HK-2 (cell line): ENCODE results near the gene PADI4.

Source experiments
- DNase-seq: peaks from one replicate; pipeline ENCODE4 v3.0.0-alpha.2; 2018; ENCODE audit not compliant: unreplicated experiment

Gene PADI4

GRCh38 chr1:17348593-17349234, 40.7 kb downstream of the PADI4 start:
- DNase-seq: no peak

DNA sequence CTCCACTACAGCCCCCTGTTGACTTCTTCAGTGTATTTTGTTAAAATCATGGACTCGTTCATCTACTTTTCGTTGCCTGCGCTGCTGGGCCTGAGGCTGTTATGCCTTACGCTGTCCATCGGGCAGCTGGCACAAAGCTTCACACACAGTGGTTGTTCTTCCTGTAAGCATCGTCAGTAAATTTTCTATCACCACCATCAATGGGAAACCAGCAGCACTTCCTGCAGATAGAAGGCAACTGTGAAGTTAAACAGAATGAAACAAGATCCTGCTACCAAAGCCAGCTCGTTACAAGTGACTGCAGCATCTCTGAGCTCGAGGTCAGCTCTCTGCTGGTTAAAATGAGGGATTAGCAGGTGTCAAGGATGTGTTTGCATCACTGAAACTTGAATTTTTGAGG, 42.1 kb downstream of the PADI4 start:
- no peak for DNase-seq

- DNase-seq: no peak
Measured at GRCh38 chr1:17350928-17351446, 43.0 kb downstream of the PADI4 start.

GRCh38 chr1:17351598-17352324, 43.8 kb downstream of the PADI4 start:
- no peak for DNase-seq

GRCh38 chr1:17352419-17352909, 44.5 kb downstream of the PADI4 start:
- no peak for DNase-seq

- DNase-seq: no peak
Measured at GRCh38 chr1:17355898-17356297, 47.9 kb downstream of the PADI4 start.

DNA sequence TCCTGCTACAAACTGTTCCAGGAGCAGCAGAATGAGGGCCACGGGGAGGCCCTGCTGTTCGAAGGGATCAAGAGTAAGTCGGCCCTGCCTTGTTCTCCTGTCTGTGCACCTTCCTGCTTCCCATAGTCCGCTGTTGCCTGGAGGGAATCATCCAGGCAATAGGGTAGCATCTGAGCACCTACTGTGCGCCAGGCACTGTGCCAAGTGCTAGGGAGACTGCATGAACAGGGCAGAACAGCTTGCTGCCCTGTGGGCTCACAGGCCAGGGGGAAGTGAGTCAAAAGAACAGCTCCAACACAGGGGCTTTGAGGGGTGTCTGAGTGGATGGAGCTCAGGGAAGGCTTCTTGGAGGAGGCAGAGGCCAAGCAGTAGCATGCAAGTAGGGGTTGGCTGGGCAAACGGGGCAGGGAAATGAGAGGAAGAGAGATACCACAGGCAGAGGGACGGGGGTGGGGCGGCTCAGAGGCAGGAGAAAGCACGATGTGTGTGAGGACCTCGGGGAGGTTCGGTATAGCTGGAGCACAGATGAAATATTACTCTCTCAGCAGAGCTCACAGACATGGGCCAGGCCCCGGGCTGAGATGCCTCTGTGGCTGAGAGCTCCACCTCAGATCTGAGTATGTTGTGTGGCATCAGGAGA, 48.5 kb downstream of the PADI4 start:
- no peak for DNase-seq

DNA sequence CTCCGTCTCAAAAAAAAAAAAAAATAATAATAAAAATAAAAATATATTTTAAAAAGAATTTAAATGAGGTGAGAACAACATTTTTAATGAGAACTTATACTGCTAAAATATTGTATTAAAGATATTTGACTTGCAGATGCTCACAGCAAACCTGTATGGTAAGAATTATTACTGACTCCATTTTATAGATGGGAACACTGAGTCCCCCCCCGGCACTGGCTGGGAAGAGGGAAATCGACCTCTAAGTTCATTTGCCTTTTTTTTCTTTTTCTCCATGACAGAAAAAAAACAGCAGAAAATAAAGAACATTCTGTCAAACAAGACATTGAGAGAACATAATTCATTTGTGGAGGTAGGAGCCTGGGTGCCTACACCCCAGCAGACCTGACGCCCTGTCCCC, 50.6 kb downstream of the PADI4 start:
- no peak for DNase-seq

GRCh38 chr1:17359031-17359430, 51.0 kb downstream of the PADI4 start:
- DNase-seq: no peak

DNA sequence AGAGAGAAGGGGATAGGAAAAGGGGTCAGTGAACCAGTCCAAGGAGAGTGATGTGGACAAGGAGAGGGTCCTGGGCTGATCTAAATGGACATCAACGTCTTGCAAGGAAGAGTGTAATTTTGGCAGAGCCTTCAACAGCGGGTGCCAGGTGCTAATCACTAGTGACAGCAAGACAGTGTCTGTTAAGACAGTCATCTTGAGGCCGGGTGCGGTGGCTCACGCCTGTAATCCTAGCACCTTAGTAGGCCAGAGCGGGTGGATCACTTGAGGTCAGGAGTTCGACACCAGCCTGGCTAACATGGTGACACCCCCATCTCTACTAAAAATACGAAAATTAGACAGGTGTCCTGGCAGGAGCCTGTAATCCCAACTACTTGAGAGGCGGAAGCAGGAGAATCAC, 51.8 kb downstream of the PADI4 start:
- DNase-seq: no peak

GRCh38 chr1:17360272-17360956, 52.4 kb downstream of the PADI4 start:
- DNase-seq: no peak

DNA sequence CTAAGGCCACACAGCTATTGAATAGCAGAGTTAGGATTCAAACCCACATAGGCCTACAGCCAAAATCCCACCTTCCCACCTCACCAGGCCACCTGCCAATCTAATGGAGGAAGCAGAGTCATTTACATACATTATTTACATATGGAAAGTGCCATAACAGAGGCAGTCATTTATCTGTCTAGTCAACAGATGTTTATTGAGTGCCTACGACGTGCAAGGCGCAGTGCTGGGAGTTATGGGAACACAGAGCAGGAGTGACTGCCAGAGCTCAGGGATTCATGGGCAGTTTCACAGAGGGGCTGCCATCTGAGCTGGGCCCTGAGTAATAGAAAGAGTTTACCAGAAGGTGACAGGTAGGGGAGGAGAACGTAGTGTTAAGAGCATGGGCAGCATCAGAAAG, 53.7 kb downstream of the PADI4 start:
- no peak for DNase-seq

DNA sequence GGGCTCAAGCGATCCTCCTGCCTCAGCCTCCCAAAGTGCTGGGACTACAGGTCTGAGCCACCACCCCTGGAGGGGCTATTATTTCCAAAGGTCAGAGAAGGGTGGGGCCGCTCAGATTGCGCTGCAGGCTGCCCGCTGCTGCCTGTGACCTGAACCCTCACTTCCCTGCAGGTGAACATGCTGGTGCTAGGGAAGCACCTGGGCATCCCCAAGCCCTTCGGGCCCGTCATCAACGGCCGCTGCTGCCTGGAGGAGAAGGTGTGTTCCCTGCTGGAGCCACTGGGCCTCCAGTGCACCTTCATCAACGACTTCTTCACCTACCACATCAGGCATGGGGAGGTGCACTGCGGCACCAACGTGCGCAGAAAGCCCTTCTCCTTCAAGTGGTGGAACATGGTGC, 55.4 kb downstream of the PADI4 start:
- no peak for DNase-seq

GRCh38 chr1:17363771-17364170, 55.8 kb downstream of the PADI4 start:
- no peak for DNase-seq

DNA sequence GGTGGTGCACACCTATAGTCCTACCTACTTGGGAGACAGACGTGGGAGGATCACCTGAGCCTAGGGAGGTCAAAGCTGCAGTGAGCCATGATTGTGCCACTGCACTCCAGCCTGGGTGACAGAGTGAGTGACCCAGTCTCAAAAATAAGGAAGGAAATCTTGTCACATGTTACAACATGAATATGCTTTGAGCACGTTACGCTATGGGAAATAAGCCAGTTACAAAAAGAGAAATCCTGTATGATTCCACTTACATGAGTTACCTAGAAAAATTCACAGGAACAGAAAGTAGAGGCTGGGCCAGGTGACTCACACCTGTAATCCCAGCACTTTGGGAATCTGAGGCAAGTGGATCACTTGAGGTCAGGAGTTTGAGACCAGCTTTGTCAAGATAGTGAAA, 57.3 kb downstream of the PADI4 start:
- DNase-seq: no peak

- DNase-seq: peak; percentile 44
Measured at GRCh38 chr1:17369466-17369865, 61.5 kb downstream of the PADI4 start.

DNA sequence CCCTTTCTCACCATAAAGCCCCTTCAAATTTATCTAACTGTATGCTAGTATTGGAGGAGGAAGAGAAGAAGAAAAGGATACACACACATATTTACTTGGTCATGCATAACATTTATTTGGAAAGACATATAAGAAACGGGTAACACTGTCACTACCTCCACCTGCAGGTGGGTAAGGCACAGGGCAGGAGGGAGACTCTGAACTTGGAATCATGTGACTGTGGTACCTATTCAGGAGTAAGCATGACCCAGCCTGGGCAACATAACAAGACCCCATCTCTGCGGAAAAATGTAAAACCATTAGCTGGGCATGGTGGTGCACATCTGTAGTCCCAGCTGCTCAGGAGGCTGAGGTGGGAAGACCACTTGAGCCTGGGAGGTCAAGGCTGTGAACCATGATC, 62.6 kb downstream of the PADI4 start:
- no peak for DNase-seq

GRCh38 chr1:17371896-17372295, 63.9 kb downstream of the PADI4 start, which contains the start of gene PADI6:
TSS of gene PADI6 (plus strand) at chr1:17372196. CDS start at chr1:17372246, 50 bp downstream.
- no peak for DNase-seq

DNA sequence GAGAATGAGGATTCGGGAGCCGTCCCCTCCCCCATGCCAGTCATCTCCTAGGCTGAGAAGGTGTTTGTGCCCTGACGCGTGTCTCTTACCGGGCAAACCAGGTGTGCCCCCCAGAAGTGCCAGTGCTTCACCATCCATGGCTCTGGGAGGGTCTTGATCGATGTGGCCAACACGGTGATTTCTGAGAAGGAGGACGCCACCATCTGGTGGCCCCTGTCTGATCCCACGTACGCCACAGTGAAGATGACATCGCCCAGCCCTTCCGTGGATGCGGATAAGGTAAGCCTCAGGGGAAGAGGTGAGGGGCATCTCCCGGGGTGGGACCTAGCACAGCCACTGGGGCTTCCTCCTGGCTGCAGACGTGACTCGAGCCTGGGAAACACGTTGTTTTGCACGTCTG, 65.0 kb downstream of the PADI4 start:
- no peak for DNase-seq

- no peak for DNase-seq
Measured at GRCh38 chr1:17375651-17376050, 67.7 kb downstream of the PADI4 start.

GRCh38 chr1:17377325-17377953, 69.4 kb downstream of the PADI4 start:
- DNase-seq: no peak

DNA sequence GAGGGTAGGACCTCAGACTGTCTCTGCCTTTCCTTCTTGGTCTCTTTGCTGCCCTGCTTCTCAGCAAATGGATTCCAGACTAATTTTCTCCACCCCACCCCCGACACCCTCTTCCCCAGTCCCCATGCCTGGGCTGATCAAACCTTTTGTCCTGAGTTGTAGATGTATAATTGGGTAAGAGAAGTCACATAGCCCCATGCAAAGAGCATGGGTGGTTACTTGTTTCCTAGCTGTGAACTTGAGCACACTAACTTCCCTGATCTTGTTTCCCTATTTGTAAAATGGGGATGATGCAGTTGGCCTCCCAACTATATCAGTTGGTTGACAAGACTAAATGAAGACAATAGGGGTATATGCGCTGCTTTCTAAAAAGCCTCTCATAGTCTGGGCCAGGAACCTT, 73.2 kb downstream of the PADI4 start:
- DNase-seq: no peak
